Hematopoietic multipotent progenitor cell treated with erythropoietin and hydrocortisone succinate and interleukin-3 and kit ligand, for 17 days (in vitro differentiated cells): ENCODE results near the gene FAM124B.

Experiments
- DNase-seq: peaks from one replicate; pipeline ENCODE4 v3.0.0-alpha.2; 2015; ENCODE audit warnings: low spot score

Gene FAM124B

GRCh38 chr2:224401641-224402342 is at the start of gene FAM124B:
FAM124B (minus strand) TSS chr2:224402107; CDS start chr2:224401768, 339 bp downstream.
- peak; percentile 37 for DNase-seq

- DNase-seq: no peak
These were observed 47.6 kb upstream of the FAM124B start for GRCh38 chr2:224449212-224450147.

- DNase-seq: no peak
These were observed 46.3 kb upstream of the FAM124B start for GRCh38 chr2:224448236-224448635.

- no peak for DNase-seq
These were observed 42.9 kb upstream of the FAM124B start for GRCh38 chr2:224444783-224445182.

GRCh38 chr2:224444021-224444420 is 42.1 kb upstream of the FAM124B start:
- no peak for DNase-seq

GRCh38 chr2:224442071-224442967 is 40.4 kb upstream of the FAM124B start:
- no peak for DNase-seq

GRCh38 chr2:224440988-224441387 is 39.1 kb upstream of the FAM124B start:
- no peak for DNase-seq

- DNase-seq: no peak
These were observed 36.8 kb upstream of the FAM124B start for GRCh38 chr2:224438726-224439125.

- DNase-seq: no peak
These were observed 34.7 kb upstream of the FAM124B start for GRCh38 chr2:224436634-224437033.

GRCh38 chr2:224434618-224435017 is 32.7 kb upstream of the FAM124B start:
- DNase-seq: no peak

- no peak for DNase-seq
These were observed 31.5 kb upstream of the FAM124B start for GRCh38 chr2:224433442-224433841.

- no peak for DNase-seq
These were observed 30.2 kb upstream of the FAM124B start for GRCh38 chr2:224432003-224432579.

GRCh38 chr2:224429441-224429810 is 27.5 kb upstream of the FAM124B start:
- no peak for DNase-seq

- no peak for DNase-seq
These were observed 27.0 kb upstream of the FAM124B start for GRCh38 chr2:224428787-224429440.

- DNase-seq: no peak
These were observed 25.6 kb upstream of the FAM124B start for GRCh38 chr2:224427471-224427870.

- no peak for DNase-seq
These were observed 24.7 kb upstream of the FAM124B start for GRCh38 chr2:224426656-224427055.

GRCh38 chr2:224421065-224421464 is 19.2 kb upstream of the FAM124B start:
- DNase-seq: no peak

GRCh38 chr2:224417947-224418346 is 16.0 kb upstream of the FAM124B start:
- DNase-seq: no peak

GRCh38 chr2:224417361-224417729 is 15.4 kb upstream of the FAM124B start:
- no peak for DNase-seq

GRCh38 chr2:224416656-224417360 is 14.9 kb upstream of the FAM124B start:
- no peak for DNase-seq

GRCh38 chr2:224413381-224413780 is 11.5 kb upstream of the FAM124B start:
- DNase-seq: no peak
